Esophagus squamous epithelium (tissue), 5 donors: Measurements from ENCODE around the gene SPINK5. TPM values are rescaled to one million over a fixed set of nuclear protein-coding genes. Genes with fewer than 3 reads are reported as not detected.

Source experiments
- DNase-seq: peaks from one replicate; lab custom pipeline; 2025; lab: John Stamatoyannopoulos, UW
- H3K27ac ChIP-seq, 4 donors: fragments of 200-600 bp; sonication (generic); one replicate each; pipeline ENCODE4 v1.5.1; 2016 to 2019; ENCODE audit warnings: mild to moderate bottlenecking in 1 of 4
- H3K27me3 ChIP-seq, 4 donors: fragments of 200-600 bp; sonication (generic); 1 replicate in 3 of 4; 2 replicates in 1 of 4; pipeline versions ENCODE4 v1.5.1 to v1.6.0; 2017 to 2021; ENCODE audit warnings: antibody characterized with exemption in 1 of 4
- H3K36me3 ChIP-seq, 3 donors: fragments of 200-600 bp; sonication (generic); one replicate each; pipeline ENCODE4 v1.5.1; 2016 to 2019
- H3K4me1 ChIP-seq, 3 donors: fragments of 200-600 bp; sonication (generic); one replicate each; pipeline ENCODE4 v1.5.1; 2017 to 2019
- H3K4me3 ChIP-seq, 4 donors: fragments of 200-600 bp; sonication (generic); 1 replicate in 3 of 4; 2 replicates in 1 of 4; pipeline ENCODE4 v1.5.1; 2016 to 2019; ENCODE audit warnings: mild to moderate bottlenecking in 2 of 4, moderate library complexity in 1 of 4
- H3K9me3 ChIP-seq, 3 donors: fragments of 200-600 bp; sonication (generic); one replicate each; pipeline ENCODE4 v1.5.1; 2016 to 2019
- CTCF ChIP-seq, 6 experiments: fragments of 450-650 bp in 4 of 6; fragments of 200-600 bp in 2 of 6; sonication (generic) in 2 of 6; IDR thresholded peaks; one replicate each; pipeline ENCODE4 v1.5.1; 2016 to 2019; ENCODE audit warnings: antibody characterized with exemption in 6 of 6, mild to moderate bottlenecking in 4 of 6, moderate library complexity in 4 of 6
- POLR2A ChIP-seq, 4 donors: fragments of 450-650 bp; IDR thresholded peaks; one replicate each; pipeline ENCODE4 v1.6.1; 2017; ENCODE audit warnings: antibody characterized with exemption in 4 of 4, mild to moderate bottlenecking in 4 of 4, moderate library complexity in 3 of 4
- WGBS, 2 donors: methylation state at CpG; one replicate each; pipeline ENCODE4 v1.1.5; 2018; 5-methylcytosine and 5-hydroxymethylcytosine counted together
- intact Hi-C: fragments of 100-400 bp; cut with DNase I; formaldehyde crosslinking; loops from one replicate; pipeline ENCODE4 v1.15.0; 2022
- total RNA-seq, 4 donors: library from RNA; depleted of rRNA; stranded (reverse); fragments of >200 nt; gene quantifications; one replicate each; pipeline ENCODE4 v1.1.0, GENCODE V29; 2016
- donor health status: DM: yes; HTN: yes; CAD: no.

The SPINK5 gene
- total RNA-seq, 4 donors from 2014 or later, result 550 to 961 (median 863) TPM

- intact Hi-C loops, result no loop called here
- DNase-seq, result no peak
- Histone ChIP-seq H3K4me3 (peak overlapping the region in 3 of 4 donors; percentile 27 to 30 (median 27)), H3K27me3 (no peaks in the 10 kb centered on the region), H3K9me3 (no peaks in the 10 kb centered on the region), H3K36me3 (peaks cover 0 to 43% (median 0%) of the 10 kb centered on the region in 3 donors), H3K27ac (peak overlapping the region; percentile 47 to 90 (median 78)), H3K4me1 (peaks cover 0 to 80% (median 7%) of the 10 kb centered on the region in 3 donors)
- WGBS, 2 donors, result 20 to 27% methylated on average over 4 of the region's 4 CpGs
- TF ChIP-seq POLR2A (IDR thresholded peaks at IDR 0.05), result no peak
- no peak for TF ChIP-seq CTCF (IDR thresholded peaks at IDR 0.05)
Observed at GRCh38 chr5:148091991-148092964, 28.5 kb downstream of the SPINK5 start.

GRCh38 chr5:148094336-148094735 is 30.6 kb downstream of the SPINK5 start:
- TF ChIP-seq POLR2A (IDR thresholded peaks at IDR 0.05) (no peak), CTCF (IDR thresholded peaks at IDR 0.05) (no peak)
- WGBS, 2 donors, result 46 to 59% methylated on average over 3 of the region's 3 CpGs
- intact Hi-C loops, result no loop called here
- no peaks in the 10 kb centered on the region for H3K27me3 ChIP-seq
- peak overlapping the region in 1 of 4 donors; percentile 10 for H3K4me3 ChIP-seq
- H3K4me1 ChIP-seq, result peaks cover 0 to 61% (median 7%) of the 10 kb centered on the region in 3 donors
- H3K36me3 ChIP-seq, result peaks cover 0 to 54% (median 0%) of the 10 kb centered on the region in 3 donors
- no peaks in the 10 kb centered on the region for H3K9me3 ChIP-seq
- DNase-seq, result no peak
- peak overlapping the region; percentile 7 to 90 (median 78) for H3K27ac ChIP-seq

- DNase-seq, result no peak
- WGBS, 2 donors, result 87 to 92% methylated on average over 1 of the region's 1 CpG
- H3K27ac ChIP-seq, result no peak overlapping the region
- no peaks in the 10 kb centered on the region for H3K27me3 ChIP-seq
- H3K4me3 ChIP-seq, result no peak overlapping the region
- intact Hi-C loops, result no loop called here
- TF ChIP-seq CTCF (IDR thresholded peaks at IDR 0.05) (no peak), POLR2A (IDR thresholded peaks at IDR 0.05) (no peak)
- no peaks in the 10 kb centered on the region for H3K4me1 ChIP-seq
- no peaks in the 10 kb centered on the region for H3K9me3 ChIP-seq
- H3K36me3 ChIP-seq, result peaks cover 0 to 99% (median 7%) of the 10 kb centered on the region in 3 donors
Observed at GRCh38 chr5:148104226-148104625, 40.4 kb downstream of the SPINK5 start.

- Histone ChIP-seq H3K4me3 (no peak overlapping the region), H3K27me3 (no peaks in the 10 kb centered on the region), H3K4me1 (no peaks in the 10 kb centered on the region), H3K36me3 (peaks cover 0 to 99% (median 7%) of the 10 kb centered on the region in 3 donors), H3K9me3 (no peaks in the 10 kb centered on the region), H3K27ac (no peak overlapping the region)
- 33% methylated on average over 3 of the region's 3 CpGs for WGBS, 2 donors
- intact Hi-C loops, result no loop called here
- no peak for DNase-seq
- TF ChIP-seq POLR2A (IDR thresholded peaks at IDR 0.05) (no peak), CTCF (IDR thresholded peaks at IDR 0.05) (peak in 3 of 6 experiments; percentile 8 to 41 (median 24))
Observed at GRCh38 chr5:148107608-148108007, 43.8 kb downstream of the SPINK5 start.

GRCh38 chr5:148113243-148113642 is 49.5 kb downstream of the SPINK5 start:
- Histone ChIP-seq H3K4me3 (no peak overlapping the region), H3K4me1 (peaks cover 0 to 3% (median 0%) of the 10 kb centered on the region in 3 donors), H3K36me3 (peaks cover 0 to 99% (median 14%) of the 10 kb centered on the region in 3 donors), H3K27ac (no peak overlapping the region), H3K9me3 (no peaks in the 10 kb centered on the region), H3K27me3 (no peaks in the 10 kb centered on the region)
- no peak for DNase-seq
- no peak for TF ChIP-seq POLR2A (IDR thresholded peaks at IDR 0.05)
- no peak for TF ChIP-seq CTCF (IDR thresholded peaks at IDR 0.05)
- intact Hi-C loops, result no loop called here
